ENCODE results near the gene JAM3.

DNA sequence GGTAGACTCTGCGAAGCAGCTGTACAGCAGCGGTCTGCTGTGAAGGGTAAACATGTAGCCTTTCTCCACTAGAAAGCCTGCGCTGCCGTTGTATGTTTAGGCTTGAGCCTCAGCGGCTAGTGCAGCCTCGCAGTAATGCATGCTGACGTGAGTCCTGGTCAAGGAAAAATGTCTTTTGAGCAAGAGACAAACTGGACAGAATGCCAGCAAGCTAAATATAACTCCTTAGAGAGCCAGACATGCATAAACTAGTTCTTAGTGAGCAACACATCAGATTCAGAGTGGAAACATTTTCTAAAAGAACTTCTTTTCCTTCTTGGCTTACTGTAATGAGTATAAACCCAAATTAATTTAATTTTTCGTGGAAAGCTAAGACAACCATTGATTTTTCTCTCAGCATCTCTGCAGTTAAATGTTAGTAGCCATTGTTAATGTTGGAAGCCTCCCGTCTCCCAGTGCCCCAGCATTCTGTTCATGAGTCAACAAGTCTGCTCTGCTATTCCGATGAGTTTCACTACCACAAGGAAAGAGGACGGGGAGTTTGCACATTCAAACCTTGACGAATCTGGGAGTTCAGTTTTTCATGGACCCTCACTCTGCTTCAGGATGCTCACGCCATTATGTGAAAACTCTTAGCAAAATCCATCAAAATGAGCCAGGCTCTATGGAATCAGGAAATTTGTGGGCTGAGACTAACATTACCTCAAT, 51.4 kb downstream of the JAM3 start:
- TF ChIP-seq EZH2 (IDR thresholded peaks at IDR 0.05; ENCODE audit: low read length, missing control alignments): no peak
- TF ChIP-seq, protein P1, sequence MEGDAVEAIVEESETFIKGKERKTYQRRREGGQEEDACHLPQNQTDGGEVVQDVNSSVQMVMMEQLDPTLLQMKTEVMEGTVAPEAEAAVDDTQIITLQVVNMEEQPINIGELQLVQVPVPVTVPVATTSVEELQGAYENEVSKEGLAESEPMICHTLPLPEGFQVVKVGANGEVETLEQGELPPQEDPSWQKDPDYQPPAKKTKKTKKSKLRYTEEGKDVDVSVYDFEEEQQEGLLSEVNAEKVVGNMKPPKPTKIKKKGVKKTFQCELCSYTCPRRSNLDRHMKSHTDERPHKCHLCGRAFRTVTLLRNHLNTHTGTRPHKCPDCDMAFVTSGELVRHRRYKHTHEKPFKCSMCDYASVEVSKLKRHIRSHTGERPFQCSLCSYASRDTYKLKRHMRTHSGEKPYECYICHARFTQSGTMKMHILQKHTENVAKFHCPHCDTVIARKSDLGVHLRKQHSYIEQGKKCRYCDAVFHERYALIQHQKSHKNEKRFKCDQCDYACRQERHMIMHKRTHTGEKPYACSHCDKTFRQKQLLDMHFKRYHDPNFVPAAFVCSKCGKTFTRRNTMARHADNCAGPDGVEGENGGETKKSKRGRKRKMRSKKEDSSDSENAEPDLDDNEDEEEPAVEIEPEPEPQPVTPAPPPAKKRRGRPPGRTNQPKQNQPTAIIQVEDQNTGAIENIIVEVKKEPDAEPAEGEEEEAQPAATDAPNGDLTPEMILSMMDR (conservative IDR thresholded peaks at IDR 0.05 in 1 of 2, IDR thresholded peaks at IDR 0.05 in 1 of 2; ENCODE audit: low read depth in 1 of 2, low read length in 2 of 2): no peak
